ENCODE measurements around the gene HNF1B. TPM values are rescaled to one million over a fixed set of nuclear protein-coding genes. Genes with fewer than 3 reads are reported as not detected.

Gene HNF1B
- total RNA-seq, 2 donors from 2014 or later: 2.7 to 7.0 TPM

DNA sequence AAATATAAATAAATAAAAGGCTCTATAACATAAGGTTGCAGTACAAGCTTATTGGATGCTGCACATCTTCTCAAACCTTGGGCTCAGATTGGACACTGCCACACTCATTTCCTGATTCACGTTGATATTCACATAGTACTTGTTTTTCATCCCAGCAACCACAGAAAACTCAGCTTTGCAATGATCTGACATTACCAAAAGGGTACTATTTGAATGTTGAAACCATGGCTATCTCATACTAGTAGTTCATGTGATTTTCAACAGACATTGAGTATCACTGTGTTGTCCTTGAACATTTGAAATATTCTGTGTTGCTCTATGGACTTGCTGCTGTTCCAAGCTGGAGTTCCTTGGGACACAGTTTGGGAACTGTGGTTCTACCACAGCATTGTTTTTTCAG is 87.7 kb downstream of the HNF1B start:
- WGBS: 86% methylated on average over 1 of the region's 1 CpG
- Histone ChIP-seq H3K36me3 (no peaks in the 10 kb centered on the region), H3K4me1 (replicated peaks) (no peaks in the 10 kb centered on the region), H3K27ac (no peak overlapping the region), H3K27me3 (replicated peaks; ENCODE audit: insufficient read depth) (no peaks in the 10 kb centered on the region), H3K9me3 (no peaks in the 10 kb centered on the region), H3K4me3 (no peak overlapping the region)
- DNase-seq (ENCODE audit: low spot score): no peak
- intact Hi-C loops (cut with DNase I): loop anchor here (10.0 kb wide), 1 partner anchor 158 kb away; no protein-coding TSS in a partner anchor
- TF ChIP-seq POLR2A (IDR thresholded peaks at IDR 0.05) (no peak), POLR2AphosphoS5 (IDR thresholded peaks at IDR 0.05) (no peak)
- TF ChIP-seq, protein P1, sequence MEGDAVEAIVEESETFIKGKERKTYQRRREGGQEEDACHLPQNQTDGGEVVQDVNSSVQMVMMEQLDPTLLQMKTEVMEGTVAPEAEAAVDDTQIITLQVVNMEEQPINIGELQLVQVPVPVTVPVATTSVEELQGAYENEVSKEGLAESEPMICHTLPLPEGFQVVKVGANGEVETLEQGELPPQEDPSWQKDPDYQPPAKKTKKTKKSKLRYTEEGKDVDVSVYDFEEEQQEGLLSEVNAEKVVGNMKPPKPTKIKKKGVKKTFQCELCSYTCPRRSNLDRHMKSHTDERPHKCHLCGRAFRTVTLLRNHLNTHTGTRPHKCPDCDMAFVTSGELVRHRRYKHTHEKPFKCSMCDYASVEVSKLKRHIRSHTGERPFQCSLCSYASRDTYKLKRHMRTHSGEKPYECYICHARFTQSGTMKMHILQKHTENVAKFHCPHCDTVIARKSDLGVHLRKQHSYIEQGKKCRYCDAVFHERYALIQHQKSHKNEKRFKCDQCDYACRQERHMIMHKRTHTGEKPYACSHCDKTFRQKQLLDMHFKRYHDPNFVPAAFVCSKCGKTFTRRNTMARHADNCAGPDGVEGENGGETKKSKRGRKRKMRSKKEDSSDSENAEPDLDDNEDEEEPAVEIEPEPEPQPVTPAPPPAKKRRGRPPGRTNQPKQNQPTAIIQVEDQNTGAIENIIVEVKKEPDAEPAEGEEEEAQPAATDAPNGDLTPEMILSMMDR (IDR thresholded peaks at IDR 0.05): no peak

DNA sequence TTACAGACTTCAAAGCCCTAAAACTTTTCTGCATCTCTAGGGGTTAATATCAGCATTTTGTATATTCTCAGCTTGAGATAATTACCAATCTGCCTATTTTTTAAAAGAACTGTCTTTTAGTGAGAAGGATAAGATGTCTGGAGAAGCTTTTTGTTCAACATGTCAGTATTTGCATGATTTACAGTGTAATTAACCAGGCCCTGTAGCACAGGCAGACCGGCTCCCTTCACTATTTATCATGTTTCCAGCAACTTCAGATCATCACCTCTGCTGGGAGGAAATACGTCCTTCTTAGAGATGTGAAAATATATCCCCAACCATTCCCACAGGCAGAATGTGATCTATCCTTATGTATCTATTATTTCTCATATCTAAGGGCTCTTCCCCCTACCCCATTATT is 93.0 kb downstream of the HNF1B start:
- WGBS: 77% methylated on average over 2 of the region's 2 CpGs
- no peaks in the 10 kb centered on the region for H3K27me3 ChIP-seq (replicated peaks; ENCODE audit: insufficient read depth)
- intact Hi-C loops (cut with DNase I): loop anchor here (10.0 kb wide), 1 partner anchor 163 kb away; no protein-coding TSS in a partner anchor

DNA sequence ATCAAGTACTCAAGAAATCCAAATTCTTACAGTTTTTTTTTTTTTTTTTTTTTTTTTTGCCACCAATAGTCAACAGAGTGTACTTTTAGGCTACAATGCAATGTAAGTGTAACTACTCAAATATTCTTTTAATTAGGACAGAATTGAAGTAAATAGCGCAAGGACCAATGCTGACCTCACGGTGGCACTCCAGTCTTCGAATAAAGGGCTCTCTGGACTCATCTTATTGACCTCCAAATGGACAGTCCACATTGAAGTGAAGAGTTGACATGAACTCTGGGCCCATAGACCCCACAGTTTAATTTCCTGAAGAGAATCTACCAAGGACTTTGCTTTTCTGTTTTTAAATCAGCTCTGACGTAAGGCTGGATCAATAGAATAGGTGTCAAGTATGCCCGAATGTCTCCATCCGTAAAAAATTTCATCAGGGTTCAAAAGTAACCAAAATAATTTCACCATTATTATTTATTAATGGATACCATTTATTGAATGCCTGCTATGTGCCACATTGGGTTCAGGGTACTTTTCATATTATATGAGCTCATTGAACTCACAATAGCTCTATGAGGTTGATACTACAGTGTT is 94.3 kb downstream of the HNF1B start:
- intact Hi-C loops (cut with DNase I): loop anchor here (10.0 kb wide), 1 partner anchor 164 kb away; no protein-coding TSS in a partner anchor
- H3K4me3 ChIP-seq: no peak overlapping the region
- H3K4me1 ChIP-seq (replicated peaks): no peaks in the 10 kb centered on the region
- no peaks in the 10 kb centered on the region for H3K27me3 ChIP-seq (replicated peaks; ENCODE audit: insufficient read depth)
- DNase-seq (ENCODE audit: low spot score): no peak
- H3K27ac ChIP-seq: no peak overlapping the region
- H3K9me3 ChIP-seq: no peaks in the 10 kb centered on the region
- H3K36me3 ChIP-seq: no peaks in the 10 kb centered on the region
- WGBS: 66% methylated on average over 6 of the region's 6 CpGs
- no peak for TF ChIP-seq POLR2AphosphoS5 (IDR thresholded peaks at IDR 0.05)
- TF ChIP-seq, protein P1 (IDR thresholded peaks at IDR 0.05): peak in 2 of 4 experiments; percentile 37 to 40

More for the DNA sequence above, 93.0 kb downstream of the HNF1B start:
- no peak overlapping the region for H3K4me3 ChIP-seq
- no peaks in the 10 kb centered on the region for H3K4me1 ChIP-seq (replicated peaks)
- no peaks in the 10 kb centered on the region for H3K36me3 ChIP-seq
- no peak overlapping the region for H3K27ac ChIP-seq
- DNase-seq (ENCODE audit: low spot score): no peak
- no peak for TF ChIP-seq POLR2A (IDR thresholded peaks at IDR 0.05)
- TF ChIP-seq, protein P1 (IDR thresholded peaks at IDR 0.05): no peak
- TF ChIP-seq POLR2AphosphoS5 (IDR thresholded peaks at IDR 0.05): no peak
- H3K9me3 ChIP-seq: no peaks in the 10 kb centered on the region

DNA sequence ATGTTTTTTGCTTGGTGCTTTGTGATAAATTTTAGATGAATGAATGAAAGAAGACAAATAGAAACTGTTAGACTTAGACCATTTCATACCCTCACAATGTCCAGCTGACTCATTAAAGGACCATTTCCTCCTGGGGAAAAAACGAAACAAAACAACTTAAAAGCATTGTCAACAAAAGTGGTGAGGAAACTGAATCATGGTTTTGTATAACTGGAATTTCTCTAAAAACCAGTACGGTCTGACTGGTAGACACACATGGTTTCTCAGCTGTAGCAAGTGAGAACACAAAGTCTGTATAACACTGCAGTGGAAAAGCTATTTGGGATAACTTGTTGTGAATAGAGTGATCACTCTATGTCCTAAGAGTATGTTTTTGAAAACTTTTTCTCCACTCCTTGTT is 96.3 kb downstream of the HNF1B start:
- Histone ChIP-seq H3K27me3 (replicated peaks; ENCODE audit: insufficient read depth) (no peaks in the 10 kb centered on the region), H3K9me3 (no peaks in the 10 kb centered on the region), H3K4me1 (replicated peaks) (no peaks in the 10 kb centered on the region), H3K27ac (no peak overlapping the region), H3K36me3 (no peaks in the 10 kb centered on the region), H3K4me3 (no peak overlapping the region)
- TF ChIP-seq, protein P1 (IDR thresholded peaks at IDR 0.05): no peak
- no peak for TF ChIP-seq POLR2AphosphoS5 (IDR thresholded peaks at IDR 0.05)
- no peak for TF ChIP-seq POLR2A (IDR thresholded peaks at IDR 0.05)
- intact Hi-C loops (cut with DNase I): no loop called here
- no peak for DNase-seq (ENCODE audit: low spot score)
- WGBS: 50% methylated on average over 2 of the region's 2 CpGs

DNA sequence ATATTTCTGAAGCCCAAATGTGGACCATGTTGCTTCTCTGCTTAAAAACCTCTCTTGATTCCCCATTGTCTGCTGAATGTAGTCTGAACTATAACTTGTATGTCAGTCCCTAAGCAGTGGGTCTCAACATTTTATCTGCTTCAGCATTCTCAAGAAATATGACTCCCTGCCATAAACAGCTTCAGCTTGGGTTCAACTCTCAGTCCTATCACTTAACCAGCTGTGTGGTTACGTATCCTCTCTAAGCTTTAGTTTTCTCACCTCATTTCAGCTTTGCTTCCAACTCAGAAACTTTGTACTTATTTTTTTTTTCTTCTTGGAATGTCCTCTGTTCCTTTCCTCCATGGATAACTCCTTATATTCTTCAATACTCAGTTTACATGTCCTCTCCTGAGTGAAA is 97.0 kb downstream of the HNF1B start:
- H3K27ac ChIP-seq: no peak overlapping the region
- intact Hi-C loops (cut with DNase I): no loop called here
- no peaks in the 10 kb centered on the region for H3K4me1 ChIP-seq (replicated peaks)
- H3K36me3 ChIP-seq: no peaks in the 10 kb centered on the region
- DNase-seq (ENCODE audit: low spot score): no peak
- 76% methylated on average over 1 of the region's 1 CpG for WGBS
- H3K27me3 ChIP-seq (replicated peaks; ENCODE audit: insufficient read depth): no peaks in the 10 kb centered on the region
- TF ChIP-seq POLR2AphosphoS5 (IDR thresholded peaks at IDR 0.05) (no peak), POLR2A (IDR thresholded peaks at IDR 0.05) (no peak)
- TF ChIP-seq, protein P1 (IDR thresholded peaks at IDR 0.05): no peak
- no peaks in the 10 kb centered on the region for H3K9me3 ChIP-seq
- H3K4me3 ChIP-seq: no peak overlapping the region

Data from prostate gland (tissue), 2 donors.